A549 (cell line): ENCODE measurements around the gene HNRNPLL. TPM values are rescaled to one million over a fixed set of nuclear protein-coding genes. Genes with fewer than 3 reads are reported as not detected.

Source experiments
- ATAC-seq, 2 experiments: fragments of 200-7000 bp in 1 of 2; fragments of >200 bp in 1 of 2; cut with Nextera tagmentation in 1 of 2; cut with Tn5 transposase in 1 of 2; 3 replicates each; pipeline versions ENCODE4 v1.8.0 to v1.9.1; 2018 to 2020; ENCODE audit warnings: mild to moderate bottlenecking in 1 of 2, moderate library complexity in 1 of 2
- CTCF ChIA-PET: fragments of 300-600 bp; sonication (Branson Sonifier 250); formaldehyde crosslinking; extraction: SDS; loops from one replicate; lab custom pipeline; 2021; ENCODE audit warnings: antibody characterized with exemption, inconsistent platforms; lab: Yijun Ruan, JAX
- POLR2A ChIA-PET: fragments of 350-600 bp; formaldehyde crosslinking; extraction: SDS; loops from one replicate; lab custom pipeline; 2021; ENCODE audit warnings: antibody characterized with exemption, inconsistent platforms; lab: Yijun Ruan, JAX
- DNase-seq, 2 experiments: peaks; one replicate each; pipeline versions ENCODE4 v3.0.0 to v3.0.0-alpha.2; 2011 to 2016; ENCODE audit warnings: low read depth in 1 of 2, low spot score in 1 of 2
- FAIRE-seq: peaks from 2 replicates; lab custom pipeline; 2011; peaks lifted over from hg19 to GRCh38; lab: Jason Lieb, UNC
- H3K27ac ChIP-seq, 2 experiments: fragments of >200 bp; sonication (Bioruptor Twin); formaldehyde crosslinking; 3 replicates each; pipeline ENCODE4 v1.5.1; 2016 to 2017
- H3K4me1 ChIP-seq: fragments of >200 bp; sonication (Bioruptor Twin); formaldehyde crosslinking; 3 replicates; pipeline ENCODE4 v1.6.1; 2016
- H3K4me2 ChIP-seq: fragments of >200 bp; sonication (Bioruptor Twin); formaldehyde crosslinking; 3 replicates; pipeline ENCODE4 v1.6.1; 2016
- H3K4me3 ChIP-seq: fragments of >200 bp; sonication (Bioruptor Twin); formaldehyde crosslinking; 3 replicates; pipeline ENCODE4 v1.5.1; 2016
- H3K9me3 ChIP-seq: fragments of >200 bp; sonication (Bioruptor Twin); formaldehyde crosslinking; 3 replicates; pipeline ENCODE4 v1.6.1; 2016
- CEBPB ChIP-seq, 2 experiments: fragments of >200 bp in 1 of 2; sonication (Bioruptor Twin) in 1 of 2; formaldehyde crosslinking in 1 of 2; IDR thresholded peaks; 2 replicates each; pipeline ENCODE4 v1.6.1; 2012 to 2016
- CHD2 ChIP-seq: fragments of 150-350 bp; IDR thresholded peaks from 2 replicates; pipeline ENCODE4 v1.6.1; 2014; ENCODE audit warnings: low read length; ENCODE audit not compliant: partially characterized antibody
- EP300 ChIP-seq, 2 experiments: fragments of >200 bp; sonication (Bioruptor Twin); formaldehyde crosslinking; IDR thresholded peaks; 2 replicates in 1 of 2; 3 replicates in 1 of 2; pipeline ENCODE4 v1.6.1; 2016 to 2017
- ESRRA ChIP-seq: fragments of 150-350 bp; IDR thresholded peaks from 2 replicates; pipeline ENCODE4 v1.6.1; 2014; ENCODE audit warnings: mild to moderate bottlenecking, low read length, borderline replicate concordance
- HES2 ChIP-seq: fragments of >200 bp; sonication (Bioruptor Twin); formaldehyde crosslinking; IDR thresholded peaks from 2 replicates; pipeline ENCODE4 v1.6.1; 2016
- HOXB13 ChIP-seq: fragments of 250-450 bp; sonication (Bioruptor Pico); IDR thresholded peaks from 2 replicates; pipeline ENCODE4 v1.5.0; 2020; ENCODE audit warnings: low read depth, mild to moderate bottlenecking, moderate library complexity
- JUNB ChIP-seq: fragments of >200 bp; sonication (Bioruptor Twin); formaldehyde crosslinking; IDR thresholded peaks from 2 replicates; pipeline ENCODE4 v1.6.1; 2016
- KDM5A ChIP-seq: fragments of 200-600 bp; sonication (generic); IDR thresholded peaks from 2 replicates; pipeline ENCODE4 v1.6.1; 2016; ENCODE audit warnings: antibody characterized with exemption, mild to moderate bottlenecking
- MAZ ChIP-seq: fragments of 150-350 bp; IDR thresholded peaks from 2 replicates; pipeline ENCODE4 v1.6.1; 2014; ENCODE audit warnings: antibody characterized with exemption, low read depth, low read length, borderline replicate concordance
- MYC ChIP-seq: IDR thresholded peaks from 2 replicates; pipeline ENCODE4 v1.6.1; 2012; ENCODE audit warnings: mild to moderate bottlenecking, inconsistent platforms, low read length, improper control_type of control experiment, borderline replicate concordance
- NPAS2 ChIP-seq: fragments of 250-450 bp; sonication (Bioruptor Pico); IDR thresholded peaks from 2 replicates; pipeline ENCODE4 v1.8.0; 2022; ENCODE audit warnings: mild to moderate bottlenecking, moderate library complexity, borderline replicate concordance
- POLR2A ChIP-seq: IDR thresholded peaks from 2 replicates; pipeline ENCODE4 v1.6.1; 2012; ENCODE audit warnings: mild to moderate bottlenecking, low read length
- RAD21 ChIP-seq, 2 experiments: fragments of >200 bp in 1 of 2; sonication (Bioruptor Twin) in 1 of 2; formaldehyde crosslinking in 1 of 2; IDR thresholded peaks in 1 of 2; conservative IDR thresholded peaks in 1 of 2; 2 replicates in 1 of 2; 3 replicates in 1 of 2; pipeline ENCODE4 v1.6.1; 2012 to 2018; ENCODE audit warnings: inconsistent platforms in 1 of 2
- RARB ChIP-seq: fragments of 250-450 bp; sonication (Bioruptor Pico); IDR thresholded peaks from 2 replicates; pipeline ENCODE4 v1.8.0; 2021; ENCODE audit warnings: mild to moderate bottlenecking, moderate library complexity
- REST ChIP-seq: fragments of 200-600 bp; sonication (generic); IDR thresholded peaks from 2 replicates; pipeline ENCODE4 v1.6.1; 2016; ENCODE audit warnings: antibody characterized with exemption, mild to moderate bottlenecking, moderate library complexity
- RNF2 ChIP-seq: fragments of 200-600 bp; sonication (generic); IDR thresholded peaks from 2 replicates; pipeline ENCODE4 v1.6.1; 2016; ENCODE audit warnings: low read depth, mild to moderate bottlenecking, antibody characterized with exemption, moderate library complexity, borderline replicate concordance
- SMC3 ChIP-seq: fragments of >200 bp; sonication (Bioruptor Twin); formaldehyde crosslinking; IDR thresholded peaks from 3 replicates; pipeline ENCODE4 v1.6.1; 2018; ENCODE audit warnings: inconsistent platforms
- ZSCAN20 ChIP-seq: fragments of 250-450 bp; sonication (Bioruptor Pico); IDR thresholded peaks from 2 replicates; pipeline ENCODE4 v1.8.0; 2022; ENCODE audit warnings: mild to moderate bottlenecking, moderate library complexity
- WGBS: methylation state at CpG from one replicate; pipeline ENCODE4 v1.1.6; 2017; ENCODE audit errors: missing lambda C conversion rate; 5-methylcytosine and 5-hydroxymethylcytosine counted together
- polyA plus RNA-seq, 4 experiments: library from polyadenylated mRNA; depleted of rRNA in 3 of 4; stranded (reverse); fragments of >200 nt; fragmentation: RNase III in 1 of 4; extraction: RNeasy Plus Mini Kit Qiagen cat#74134 plus additional on column Dnase treatment in 1 of 4; gene quantifications; 2 replicates in 3 of 4; 3 replicates in 1 of 4; pipeline ENCODE4 v1.2.3, GENCODE V29; 2011 to 2017

The HNRNPLL gene
- polyA plus RNA-seq, 2 of the 4 experiments (the other 2 are of a cell fraction), result 39.0 to 73.8 TPM

- TF ChIP-seq HES2 (no peak), CHD2 (no peak)
Observed at GRCh38 chr2:38535404-38535743, 67.4 kb downstream of the HNRNPLL start (continued).

- TF ChIP-seq RARB (CRISPR knock-in tag) (no peak), CEBPB (IDR thresholded peaks at IDR 0.05) (no peak), RAD21 (conservative IDR thresholded peaks at IDR 0.05 in 1 of 2, IDR thresholded peaks at IDR 0.05 in 1 of 2) (no peak), REST (no peak), ZSCAN20 (no peak), JUNB (no peak), SMC3 (no peak), ESRRA (no peak), KDM5A (no peak), HOXB13 (no peak), POLR2A (no peak), RNF2 (no peak)
- TF ChIP-seq, all 56 proteins: peak for 0
- H3K4me2 ChIP-seq, result no peak overlapping the region
- no peak overlapping the region for H3K4me3 ChIP-seq
- no peak overlapping the region for H3K27ac ChIP-seq
- no peak for FAIRE-seq
- ChIA-PET POLR2A (interaction anchor here (1.7 to 2.6 kb wide), 2 partner anchors 216 kb away, joined by 5 to 22 read pairs; partner anchors contain the start of gene SRSF7), CTCF (interaction anchor here (0.6 to 7.8 kb wide), 27 partner anchors 10 to 235 kb away, joined by 3 to 60 read pairs (median 4); partner anchors contain the start of genes HNRNPLL and SRSF7)
- H3K9me3 ChIP-seq, result no peaks in the 10 kb centered on the region
- H3K4me1 ChIP-seq, result 0 out of 3 replicates have a peak, but pooled peaks cover 3% of the 10 kb centered on the region
- 92% methylated on average over 16 of the region's 16 CpGs for WGBS
- no peak for ATAC-seq
- no peak for DNase-seq
Observed at GRCh38 chr2:38534746-38535403, 67.9 kb downstream of the HNRNPLL start.

GRCh38 chr2:38533757-38534545 is 68.8 kb downstream of the HNRNPLL start:
- no peak for DNase-seq
- POLR2A ChIA-PET, result interaction anchor here (1.7 kb wide), 1 partner anchor 217 kb away, joined by 5 read pairs; the partner anchor contains the start of gene SRSF7
- no peak for ATAC-seq
- H3K9me3 ChIP-seq, result no peaks in the 10 kb centered on the region
- no peak overlapping the region for H3K27ac ChIP-seq
- TF ChIP-seq EP300 (IDR thresholded peaks at IDR 0.05), result no peak
- no peak for TF ChIP-seq MAZ
- no peak for TF ChIP-seq HES2
- no peak for TF ChIP-seq MYC
- no peak for TF ChIP-seq NPAS2 (CRISPR knock-in tag)
- H3K4me2 ChIP-seq, result no peak overlapping the region
- no peak overlapping the region for H3K4me3 ChIP-seq
- 62% methylated on average over 10 of the region's 10 CpGs for WGBS
- CTCF ChIA-PET, result interaction anchor here (0.6 to 7.8 kb wide), 12 partner anchors 10 to 219 kb away, joined by 3 to 60 read pairs (median 6); no protein-coding TSS in a partner anchor
- H3K4me1 ChIP-seq, result 0 out of 3 replicates have a peak, but pooled peaks cover 3% of the 10 kb centered on the region
- FAIRE-seq, result no peak
